Coronary artery (tissue), 2 donors: ENCODE measurements around the gene UBE2J2.

Experiments used
- DNase-seq: peaks from one replicate; pipeline ENCODE4 v3.0.0-alpha.2; 2017; ENCODE audit warnings: low spot score
- H3K27ac ChIP-seq, 2 donors: fragments of 200-600 bp; sonication (generic); one replicate each; pipeline ENCODE4 v1.5.1; 2016 to 2019
- H3K4me3 ChIP-seq: fragments of 200-600 bp; sonication (generic); 2 replicates; pipeline ENCODE4 v1.5.1; 2016; ENCODE audit warnings: mild to moderate bottlenecking, moderate library complexity
- CTCF ChIP-seq: fragments of 200-600 bp; sonication (generic); IDR thresholded peaks from one replicate; pipeline ENCODE4 v1.5.1; 2019; ENCODE audit warnings: antibody characterized with exemption

Gene UBE2J2

DNA sequence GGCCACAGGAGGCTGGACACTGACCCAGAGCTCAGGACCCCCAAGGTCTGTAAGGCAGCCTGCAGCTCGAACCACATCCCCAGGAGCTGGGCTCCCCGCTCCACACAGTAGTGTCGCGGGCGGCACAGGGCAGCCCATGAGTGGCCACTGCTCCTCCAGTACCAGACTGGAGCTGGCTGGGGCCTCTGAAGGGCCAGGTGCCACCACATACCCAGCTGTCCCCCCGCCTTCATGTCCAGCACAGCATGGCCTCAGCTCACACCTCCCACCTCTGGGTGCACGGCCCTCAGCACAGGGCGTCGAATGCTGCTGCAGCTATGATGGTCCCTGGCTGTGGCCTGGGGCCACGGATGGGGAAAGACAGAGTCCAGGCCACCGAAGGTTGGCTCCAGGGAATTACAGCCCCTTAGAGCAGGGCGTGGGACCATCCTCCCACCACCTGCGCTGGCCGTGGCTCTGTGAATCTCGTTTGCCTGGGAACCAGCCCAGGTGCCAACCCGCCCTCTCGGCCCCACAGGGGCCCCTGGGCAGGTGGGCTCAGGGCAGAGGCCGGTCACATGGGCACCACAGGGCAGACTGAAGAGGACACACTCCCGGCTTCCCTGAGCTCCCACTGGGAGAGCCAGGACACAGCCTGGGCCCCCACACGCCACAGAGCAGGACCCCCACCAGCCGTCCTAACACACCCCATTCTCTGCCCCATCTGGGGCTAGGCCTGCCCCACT is 57.6 kb downstream of the UBE2J2 start:
- H3K4me3 ChIP-seq: no peak overlapping the region
- no peak for DNase-seq
- no peak for TF ChIP-seq CTCF
- H3K27ac ChIP-seq: no peak overlapping the region

- Histone ChIP-seq H3K4me3 (no peak overlapping the region), H3K27ac (no peak overlapping the region)
- no peak for TF ChIP-seq CTCF
- no peak for DNase-seq
Measured at GRCh38 chr1:1215080-1215676, 58.5 kb downstream of the UBE2J2 start.

DNA sequence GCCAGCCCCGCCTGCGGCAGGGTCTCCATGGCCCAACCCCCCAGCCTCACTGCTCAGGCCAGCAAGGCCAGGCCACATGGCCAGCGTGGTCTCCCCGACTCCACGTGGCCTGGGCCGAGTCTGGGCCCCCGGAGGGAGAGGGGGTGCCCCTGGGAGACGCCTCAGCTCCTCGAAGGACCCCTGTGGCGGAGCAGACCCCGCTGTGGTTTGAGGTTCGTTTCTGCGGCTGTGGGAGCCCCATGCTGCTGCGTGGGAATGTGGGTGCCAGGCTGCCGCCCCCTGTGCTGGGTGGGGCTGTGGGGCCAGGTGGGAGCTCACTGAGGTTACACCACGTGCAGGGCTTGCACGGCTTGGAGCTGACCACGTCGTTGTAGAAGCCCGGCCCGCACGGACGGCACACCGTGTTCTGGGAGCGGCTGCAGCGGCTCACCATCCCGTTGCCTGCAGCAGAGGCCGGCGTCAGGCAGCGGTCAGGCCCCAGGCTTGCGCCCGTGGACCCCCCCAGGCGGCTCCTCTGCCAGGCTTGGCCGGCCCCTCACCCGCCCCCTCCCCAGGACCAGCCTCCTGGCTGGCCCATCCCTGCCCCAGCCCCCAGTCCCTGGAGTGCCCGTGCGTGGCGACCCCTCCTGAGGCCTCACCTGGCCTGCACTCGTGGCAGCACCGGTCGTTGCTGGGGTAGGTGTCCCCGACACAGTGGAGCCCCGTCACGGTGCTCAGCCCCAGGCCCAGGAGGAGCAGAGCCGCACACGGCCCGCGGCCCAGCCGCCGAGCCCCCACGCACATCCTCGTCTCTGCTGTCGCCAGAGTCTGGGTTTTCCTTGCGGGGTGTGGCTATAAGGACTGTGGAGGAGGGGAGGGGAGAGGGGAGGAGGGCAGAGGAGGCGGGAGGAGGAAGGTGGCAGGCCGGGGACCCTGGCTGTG is 60.0 kb downstream of the UBE2J2 start, which contains the start of gene TNFRSF4:
TNFRSF4 (minus strand) TSS at position 809 of the 921 bp plus-strand sequence; CDS start at position 783, 26 bp downstream.
- no peak for TF ChIP-seq CTCF
- Histone ChIP-seq H3K27ac (no peak within 1 kb of the TSS), H3K4me3 (peak within 1 kb of the TSS; percentile 50)
- DNase-seq: no peak

DNA sequence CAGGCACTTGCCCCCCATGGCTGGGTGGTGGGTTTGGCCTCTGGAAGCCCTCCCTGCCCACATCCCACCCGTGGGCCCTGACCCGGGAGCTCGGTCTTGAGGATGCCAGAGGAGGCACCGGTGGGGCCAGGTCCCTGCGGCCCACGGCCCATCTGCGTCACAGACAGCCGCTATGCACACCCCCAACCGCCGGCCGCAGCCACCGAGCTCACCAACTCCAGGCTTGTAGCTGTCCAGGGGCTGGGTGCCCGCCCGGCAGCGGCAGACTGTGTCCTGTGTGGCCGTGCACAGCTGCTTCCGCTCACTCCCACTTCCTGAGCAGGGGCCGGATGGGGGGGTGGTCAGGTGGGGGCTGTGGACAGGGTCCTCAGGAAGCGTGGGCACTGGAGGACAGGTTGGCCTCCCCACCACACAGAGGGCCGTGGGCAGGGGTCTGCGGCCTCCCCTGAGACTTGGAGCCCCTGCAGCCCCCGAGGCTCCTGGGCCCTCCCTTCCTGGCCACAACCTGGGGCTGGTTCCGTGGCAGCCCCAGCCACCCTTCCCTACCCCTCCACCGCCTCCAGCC is 60.8 kb downstream of the UBE2J2 start:
- no peak for DNase-seq
- no peak for TF ChIP-seq CTCF
- Histone ChIP-seq H3K27ac (no peak overlapping the region), H3K4me3 (peak overlapping the region; percentile 50)

GRCh38 chr1:1211541-1212441 is 61.9 kb downstream of the UBE2J2 start:
- no peak overlapping the region for H3K27ac ChIP-seq
- H3K4me3 ChIP-seq: no peak overlapping the region
- DNase-seq: no peak
- TF ChIP-seq CTCF: no peak
